SK-N-SH (cell line): ENCODE results near the gene CPSF3. TPM values are rescaled to one million over a fixed set of nuclear protein-coding genes. Genes with fewer than 3 reads are reported as not detected.

Experiments used
- CTCF ChIA-PET: fragments of 300-600, 350-600 bp; formaldehyde crosslinking; extraction: SDS; loops from one replicate; lab custom pipeline; 2021; lab: Yijun Ruan, JAX
- POLR2A ChIA-PET: fragments of 350-600 bp; sonication (Branson Sonifier 250); formaldehyde crosslinking; extraction: SDS; loops from one replicate; lab custom pipeline; 2020; ENCODE audit warnings: antibody characterized with exemption, inconsistent platforms; lab: Yijun Ruan, JAX
- DNase-seq: peaks from one replicate; pipeline ENCODE4 v3.0.0; 2012
- H2AFZ ChIP-seq: fragments of 200-600 bp; sonication (generic); 2 replicates; pipeline ENCODE4 v1.8.1; 2016; ENCODE audit warnings: antibody characterized with exemption, mild to moderate bottlenecking, low read depth
- H3F3A ChIP-seq: fragments of 200-600 bp; sonication (generic); replicated peaks from 2 replicates; pipeline ENCODE3; 2016; ENCODE audit warnings: antibody characterized with exemption, mild to moderate bottlenecking; ENCODE audit not compliant: insufficient read depth
- H3K27ac ChIP-seq, 2 experiments: fragments of 200-500 bp in 1 of 2; fragments of 200-600 bp in 1 of 2; sonication (Bioruptor generic) in 1 of 2; sonication (generic), shearing (Covaris generic) in 1 of 2; 2 replicates each; pipeline versions ENCODE4 v1.5.1 to v1.6.1; 2014 to 2016; ENCODE audit warnings: low read depth in 2 of 2, inconsistent platforms in 1 of 2, low read length in 1 of 2, mild to moderate bottlenecking in 1 of 2, mixed read lengths in 1 of 2
- H3K27me3 ChIP-seq: fragments of 200-600 bp; sonication (generic), shearing (Covaris generic); 2 replicates; pipeline ENCODE4 v1.6.1; 2016; ENCODE audit warnings: mixed run types; ENCODE audit not compliant: insufficient read depth
- H3K36me3 ChIP-seq, 2 experiments: fragments of 200-500 bp in 1 of 2; fragments of 200-600 bp in 1 of 2; sonication (Bioruptor generic) in 1 of 2; sonication (generic) in 1 of 2; replicated peaks in 1 of 2; 2 replicates each; pipeline versions ENCODE3 to v1.5.1; 2014 to 2016; ENCODE audit warnings: low read length in 1 of 2, mild to moderate bottlenecking in 1 of 2; ENCODE audit not compliant: insufficient read depth in 2 of 2, control insufficient read depth in 1 of 2
- H3K4me1 ChIP-seq, 2 experiments: fragments of 200-500 bp in 1 of 2; fragments of 200-600 bp in 1 of 2; sonication (Bioruptor generic) in 1 of 2; sonication (generic), shearing (Covaris generic) in 1 of 2; 2 replicates each; pipeline versions ENCODE4 v1.5.1 to v1.6.1; 2014 to 2016; ENCODE audit warnings: low read depth in 1 of 2, low read length in 1 of 2, mixed run types in 1 of 2; ENCODE audit not compliant: insufficient read depth in 2 of 2, control insufficient read depth in 1 of 2
- H3K4me2 ChIP-seq: fragments of 200-600 bp; sonication (generic), shearing (Covaris generic); 2 replicates; pipeline ENCODE4 v1.6.1; 2017; ENCODE audit warnings: mixed run types
- H3K4me3 ChIP-seq, 2 experiments: fragments of 200-500 bp in 1 of 2; fragments of 200-600 bp in 1 of 2; sonication (Bioruptor generic) in 1 of 2; sonication (generic), shearing (Covaris generic) in 1 of 2; 2 replicates each; pipeline versions ENCODE4 v1.5.1 to v1.8.1; 2014 to 2016; ENCODE audit warnings: low read depth in 2 of 2, inconsistent platforms in 1 of 2, low read length in 1 of 2, mild to moderate bottlenecking in 1 of 2, mixed read lengths in 1 of 2, moderate library complexity in 1 of 2
- H3K79me2 ChIP-seq: fragments of 200-600 bp; sonication (generic); 2 replicates; pipeline ENCODE4 v1.8.1; 2017; ENCODE audit warnings: mild to moderate bottlenecking; ENCODE audit not compliant: insufficient read depth
- H3K9ac ChIP-seq: fragments of 200-600 bp; sonication (generic); 2 replicates; pipeline ENCODE4 v1.6.1; 2017; ENCODE audit warnings: mixed run types
- H3K9me2 ChIP-seq: fragments of 200-600 bp; sonication (generic); 2 replicates; pipeline ENCODE4 v1.6.1; 2017; ENCODE audit warnings: mixed run types
- H3K9me3 ChIP-seq: fragments of 200-600 bp; sonication (generic); 2 replicates; pipeline ENCODE4 v1.6.1; 2017; ENCODE audit warnings: mixed run types, mild to moderate bottlenecking, moderate library complexity
- H4K20me1 ChIP-seq: fragments of 200-600 bp; sonication (generic); 2 replicates; pipeline ENCODE4 v1.6.1; 2017; ENCODE audit warnings: mild to moderate bottlenecking, mixed run types; ENCODE audit not compliant: insufficient read depth
- CHD2 ChIP-seq: fragments of 150-350 bp; IDR thresholded peaks from 2 replicates; pipeline ENCODE4 v1.6.1; 2018; ENCODE audit warnings: low read length; ENCODE audit not compliant: partially characterized antibody
- EP300 ChIP-seq, 2 experiments: IDR thresholded peaks; 2 replicates each; pipeline versions ENCODE4 v1.4.0 to v1.6.1; 2012; ENCODE audit warnings: borderline replicate concordance in 1 of 2, low read depth in 1 of 2, low read length in 1 of 2
- FOSL2 ChIP-seq: IDR thresholded peaks from 2 replicates; pipeline ENCODE4 v1.4.0; 2012; ENCODE audit warnings: low read depth, mild to moderate bottlenecking, moderate library complexity, borderline replicate concordance
- JUND ChIP-seq: IDR thresholded peaks from 2 replicates; pipeline ENCODE4 v1.4.0; 2012
- MXI1 ChIP-seq: IDR thresholded peaks from 2 replicates; pipeline ENCODE4 v1.6.1; 2012; ENCODE audit warnings: mild to moderate bottlenecking, low read depth, low read length, improper control_type of control experiment
- NRF1 ChIP-seq: IDR thresholded peaks from 2 replicates; pipeline ENCODE4 v1.6.1; 2012; ENCODE audit warnings: low read depth, mild to moderate bottlenecking, low read length
- RAD21 ChIP-seq: IDR thresholded peaks from 2 replicates; pipeline ENCODE4 v1.6.1; 2012; ENCODE audit warnings: mild to moderate bottlenecking, low read length
- RCOR1 ChIP-seq: fragments of 150-350 bp; IDR thresholded peaks from 2 replicates; pipeline ENCODE4 v1.6.1; 2017; ENCODE audit warnings: antibody characterized with exemption, low read length
- TCF12 ChIP-seq: IDR thresholded peaks from 2 replicates; pipeline ENCODE4 v1.4.0; 2012
- WGBS: methylation state at CpG from one replicate; pipeline ENCODE4 v1.1.6; 2017; ENCODE audit warnings: low lambda C conversion rate; 5-methylcytosine and 5-hydroxymethylcytosine counted together
- polyA plus RNA-seq, 3 experiments: library from polyadenylated mRNA; depleted of rRNA; stranded (reverse); fragments of >200 nt; gene quantifications; 2 replicates each; pipeline ENCODE4 v1.2.3, GENCODE V29; 2012
- TF ChIP-seq, protein P1 (sequence below): fragments of 150-350 bp; IDR thresholded peaks from 2 replicates; pipeline ENCODE4 v1.6.1; 2016; ENCODE audit warnings: mild to moderate bottlenecking, low read depth, low read length
- TF ChIP-seq, protein P2 (sequence below): IDR thresholded peaks from 2 replicates; pipeline ENCODE4 v1.6.1; 2012; ENCODE audit warnings: mild to moderate bottlenecking, low read depth, low read length, moderate library complexity

Gene CPSF3
- polyA plus RNA-seq, 1 of the 3 experiments (the other 2 are of a cell fraction) = 34.2 TPM

DNA sequence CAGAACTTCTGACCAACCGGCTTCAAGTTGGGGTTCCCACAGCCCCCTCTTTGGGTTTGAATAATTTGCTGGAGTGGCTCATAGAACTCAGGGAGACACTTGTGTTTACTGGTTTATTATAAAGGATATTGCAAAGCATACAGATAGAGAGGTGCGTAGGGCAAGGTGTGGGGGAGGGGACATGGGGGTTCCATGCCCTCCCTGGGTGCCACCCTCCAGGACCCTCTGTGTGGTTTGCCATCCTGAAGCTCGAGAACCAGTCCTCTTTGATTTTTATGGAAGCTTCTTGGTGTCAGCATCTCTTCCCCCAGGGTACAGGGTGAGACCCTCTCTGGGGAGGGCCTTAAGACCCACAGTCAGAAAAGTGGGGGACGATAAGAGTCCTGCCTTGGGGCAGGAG is 38.9 kb upstream of the CPSF3 start:
- Histone ChIP-seq H3K36me3 (peaks cover 58 to 74% of the 10 kb centered on the region in 2 experiments), H2AFZ (no peak overlapping the region), H3K9ac (no peak overlapping the region)
- POLR2A ChIA-PET = no interaction called here
- no peak for TF ChIP-seq RAD21
- TF ChIP-seq FOSL2 = no peak
- TF ChIP-seq JUND = no peak
- no peak for TF ChIP-seq NRF1
- TF ChIP-seq, all 33 proteins: peak for 0
- no peak overlapping the region for H3K27ac ChIP-seq
- DNase-seq = no peak
- peaks cover 28 to 35% of the 10 kb centered on the region in 2 experiments for H3K4me1 ChIP-seq
- H3K9me3 ChIP-seq = no peaks in the 10 kb centered on the region
- 98% methylated on average over 4 of the region's 4 CpGs for WGBS
- no peak overlapping the region for H3K4me2 ChIP-seq
- no peaks in the 10 kb centered on the region for H4K20me1 ChIP-seq
- peaks cover 25% of the 10 kb centered on the region for H3F3A ChIP-seq
- no peaks in the 10 kb centered on the region for H3K27me3 ChIP-seq
- H3K9me2 ChIP-seq = no peaks in the 10 kb centered on the region
- CTCF ChIA-PET = interaction anchor here (1.4 to 1.7 kb wide), 3 partner anchors 13 to 241 kb away, joined by 5 to 8 read pairs (median 8); no protein-coding TSS in a partner anchor
- peaks cover 3% of the 10 kb centered on the region; the same call in 1 of the 2 replicates for H3K79me2 ChIP-seq
- no peak overlapping the region for H3K4me3 ChIP-seq

DNA sequence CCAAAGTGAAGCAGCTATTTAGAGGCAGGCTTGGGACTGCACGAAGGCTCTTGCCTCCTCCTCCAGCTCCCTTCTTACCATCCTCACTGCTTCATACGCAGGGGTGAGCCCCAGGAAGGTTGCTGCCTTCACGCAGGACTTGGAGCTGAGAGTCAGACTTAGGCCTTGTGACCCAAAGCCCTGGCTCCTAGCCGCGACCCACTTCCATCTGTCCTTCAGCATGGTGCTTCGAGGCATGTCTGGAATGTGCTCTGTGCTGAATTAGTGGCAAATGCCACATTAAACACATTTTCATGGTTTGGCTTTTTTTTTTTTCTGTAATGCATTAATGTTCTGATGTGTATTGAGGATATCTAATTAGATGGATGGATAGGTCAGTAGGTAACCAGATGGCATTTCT is 37.6 kb upstream of the CPSF3 start:
- TF ChIP-seq, protein P1, sequence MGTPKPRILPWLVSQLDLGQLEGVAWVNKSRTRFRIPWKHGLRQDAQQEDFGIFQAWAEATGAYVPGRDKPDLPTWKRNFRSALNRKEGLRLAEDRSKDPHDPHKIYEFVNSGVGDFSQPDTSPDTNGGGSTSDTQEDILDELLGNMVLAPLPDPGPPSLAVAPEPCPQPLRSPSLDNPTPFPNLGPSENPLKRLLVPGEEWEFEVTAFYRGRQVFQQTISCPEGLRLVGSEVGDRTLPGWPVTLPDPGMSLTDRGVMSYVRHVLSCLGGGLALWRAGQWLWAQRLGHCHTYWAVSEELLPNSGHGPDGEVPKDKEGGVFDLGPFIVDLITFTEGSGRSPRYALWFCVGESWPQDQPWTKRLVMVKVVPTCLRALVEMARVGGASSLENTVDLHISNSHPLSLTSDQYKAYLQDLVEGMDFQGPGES = no peak
- peak in 1 of 2 experiments; percentile 72; a peak in 1 of 4 replicates for TF ChIP-seq EP300 (IDR thresholded peaks at IDR 0.05; ENCODE audit: borderline replicate concordance in 1 of 2, low read depth in 1 of 2, low read length in 1 of 2)
- TF ChIP-seq, protein P2, sequence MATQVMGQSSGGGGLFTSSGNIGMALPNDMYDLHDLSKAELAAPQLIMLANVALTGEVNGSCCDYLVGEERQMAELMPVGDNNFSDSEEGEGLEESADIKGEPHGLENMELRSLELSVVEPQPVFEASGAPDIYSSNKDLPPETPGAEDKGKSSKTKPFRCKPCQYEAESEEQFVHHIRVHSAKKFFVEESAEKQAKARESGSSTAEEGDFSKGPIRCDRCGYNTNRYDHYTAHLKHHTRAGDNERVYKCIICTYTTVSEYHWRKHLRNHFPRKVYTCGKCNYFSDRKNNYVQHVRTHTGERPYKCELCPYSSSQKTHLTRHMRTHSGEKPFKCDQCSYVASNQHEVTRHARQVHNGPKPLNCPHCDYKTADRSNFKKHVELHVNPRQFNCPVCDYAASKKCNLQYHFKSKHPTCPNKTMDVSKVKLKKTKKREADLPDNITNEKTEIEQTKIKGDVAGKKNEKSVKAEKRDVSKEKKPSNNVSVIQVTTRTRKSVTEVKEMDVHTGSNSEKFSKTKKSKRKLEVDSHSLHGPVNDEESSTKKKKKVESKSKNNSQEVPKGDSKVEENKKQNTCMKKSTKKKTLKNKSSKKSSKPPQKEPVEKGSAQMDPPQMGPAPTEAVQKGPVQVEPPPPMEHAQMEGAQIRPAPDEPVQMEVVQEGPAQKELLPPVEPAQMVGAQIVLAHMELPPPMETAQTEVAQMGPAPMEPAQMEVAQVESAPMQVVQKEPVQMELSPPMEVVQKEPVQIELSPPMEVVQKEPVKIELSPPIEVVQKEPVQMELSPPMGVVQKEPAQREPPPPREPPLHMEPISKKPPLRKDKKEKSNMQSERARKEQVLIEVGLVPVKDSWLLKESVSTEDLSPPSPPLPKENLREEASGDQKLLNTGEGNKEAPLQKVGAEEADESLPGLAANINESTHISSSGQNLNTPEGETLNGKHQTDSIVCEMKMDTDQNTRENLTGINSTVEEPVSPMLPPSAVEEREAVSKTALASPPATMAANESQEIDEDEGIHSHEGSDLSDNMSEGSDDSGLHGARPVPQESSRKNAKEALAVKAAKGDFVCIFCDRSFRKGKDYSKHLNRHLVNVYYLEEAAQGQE = no peak
- TF ChIP-seq CHD2 = peak; percentile 62
- TF ChIP-seq RCOR1 = peak; percentile 96
- no peak for TF ChIP-seq MXI1
- TF ChIP-seq TCF12 = 0 out of 2 replicates have a peak, but pooled peaks have one; percentile 6
- Histone ChIP-seq H3K4me1 (peaks cover 23 to 32% of the 10 kb centered on the region in 2 experiments), H3K27me3 (no peaks in the 10 kb centered on the region), H3K9ac (no peak overlapping the region), H3K9me2 (no peaks in the 10 kb centered on the region), H3F3A (peaks cover 13% of the 10 kb centered on the region), H3K36me3 (peaks cover 68 to 73% of the 10 kb centered on the region in 2 experiments), H3K4me3 (no peak overlapping the region), H3K4me2 (no peak overlapping the region), H2AFZ (no peak overlapping the region), H3K9me3 (no peaks in the 10 kb centered on the region), H3K27ac (peak overlapping the region in 1 of 2 experiments; percentile 48; a peak in 2 of 4 replicates), H3K79me2 (peaks cover 2% of the 10 kb centered on the region; the same call in 1 of the 2 replicates), H4K20me1 (no peaks in the 10 kb centered on the region)
- POLR2A ChIA-PET = interaction anchor here (0.7 kb wide), 1 partner anchor 125 kb away, joined by 3 read pairs; no protein-coding TSS in a partner anchor
- DNase-seq = no peak
- 89% methylated on average over 6 of the region's 6 CpGs for WGBS
- CTCF ChIA-PET = interaction anchor here (0.7 to 2.3 kb wide), 6 partner anchors 11 to 243 kb away, joined by 3 to 11 read pairs (median 6); partner anchors contain the start of gene ADAM17
